ENCODE measurements around the gene PACSIN2.

GRCh38 chr22:42947211-42947990, 67.5 kb downstream of the PACSIN2 start:
- TF ChIP-seq CTCF (conservative IDR thresholded peaks at IDR 0.05) (no peak), EZH2 (IDR thresholded peaks at IDR 0.05; ENCODE audit: low read depth) (no peak)
